HG03575 (cell line): ENCODE results near the gene LRRC32.

Experiments
- ATAC-seq: cut with Tn5 transposase; IDR thresholded peaks from one replicate; pipeline ENCODE4 v1.9.1; 2021; ENCODE audit not compliant: unreplicated experiment, insufficient number of reproducible peaks, low FRiP score; ENCODE audit errors: extremely low read depth

LRRC32 gene

DNA sequence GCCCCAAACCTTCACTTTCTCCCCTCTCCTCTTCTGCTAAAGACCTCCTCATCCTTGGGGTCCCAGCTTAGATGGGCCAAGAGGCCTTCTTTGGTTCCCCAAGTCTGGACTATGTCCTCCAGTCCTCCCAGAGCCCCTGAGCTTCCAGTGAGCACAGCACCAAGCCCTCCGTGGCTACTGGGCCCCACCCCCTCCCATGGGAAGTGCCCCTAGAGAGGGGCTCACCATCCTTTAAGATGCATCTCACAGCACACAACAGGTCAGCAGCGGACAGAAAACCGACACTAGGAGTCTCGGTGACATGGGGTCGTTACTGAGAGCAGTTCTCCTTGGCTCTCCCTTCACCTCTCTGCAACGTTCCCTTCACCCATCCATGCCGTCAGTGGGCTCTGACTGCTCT lies 2.7 kb downstream of the LRRC32 start:
- ATAC-seq, result no peak

DNA sequence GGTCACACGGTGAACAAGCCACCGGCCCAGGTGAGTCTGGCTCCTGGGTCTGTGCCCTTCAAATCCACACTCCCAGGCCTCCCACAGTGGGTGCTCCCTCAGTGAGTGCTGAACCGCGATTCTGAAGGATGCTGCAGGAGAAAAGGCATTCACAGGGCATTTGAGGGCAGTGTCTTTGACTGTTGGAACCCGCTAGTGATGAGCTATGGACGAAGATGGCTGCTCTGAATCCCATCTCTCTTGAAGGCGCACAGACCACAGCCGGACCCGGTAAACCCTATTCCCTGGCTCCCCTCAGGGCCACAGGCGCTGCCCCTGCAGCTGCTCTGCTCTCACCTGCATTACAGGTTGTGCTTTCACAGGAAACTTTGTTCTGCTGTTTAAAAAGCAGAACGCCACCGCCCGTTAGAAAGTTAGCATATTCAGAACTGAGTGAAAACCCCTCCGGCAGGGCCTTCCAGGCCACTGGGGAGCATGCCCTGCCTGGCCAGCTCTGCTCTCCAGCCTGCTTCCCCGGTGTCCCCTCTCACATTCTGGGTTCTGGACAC lies 3.2 kb downstream of the LRRC32 start:
- ATAC-seq, result no peak

DNA sequence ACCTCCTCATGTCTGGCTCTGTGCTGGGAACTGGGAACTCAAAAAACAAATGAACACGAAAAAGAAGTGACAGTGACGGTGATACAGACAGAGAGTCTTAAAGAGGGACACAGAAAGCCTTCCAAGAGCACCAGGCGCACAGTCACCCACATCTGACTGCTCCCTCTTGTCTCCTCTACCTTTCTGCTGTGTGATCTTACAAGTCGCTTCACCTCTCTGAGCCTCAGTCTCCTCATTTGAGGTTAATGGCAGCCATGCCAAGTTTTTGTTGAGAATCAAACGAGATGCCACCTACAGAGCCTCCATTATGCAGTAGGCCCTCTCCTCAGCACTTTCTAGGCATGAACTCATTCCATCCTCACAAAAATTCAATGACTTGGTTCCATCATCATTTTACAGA lies 3.7 kb downstream of the LRRC32 start:
- ATAC-seq, result no peak

DNA sequence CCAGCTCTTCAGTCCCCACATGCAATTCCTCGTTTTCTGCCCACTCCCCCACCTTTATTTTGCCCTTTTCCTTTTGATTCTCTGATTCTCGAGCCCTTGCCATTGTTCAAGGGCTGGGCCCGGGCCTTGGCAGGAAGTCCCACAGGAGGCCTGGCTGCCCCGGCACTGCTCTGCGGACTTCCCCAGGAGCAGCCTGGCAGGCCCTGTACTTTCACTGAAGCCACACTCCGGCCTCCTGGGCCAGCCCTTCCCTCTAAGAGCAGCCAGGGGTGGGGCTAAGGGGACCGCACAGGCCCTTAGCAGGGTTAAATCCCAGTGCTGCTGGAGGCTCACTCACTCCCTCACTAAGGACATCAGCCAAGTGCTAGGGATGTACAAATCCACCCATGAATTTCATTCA lies 4.1 kb downstream of the LRRC32 start:
- no peak for ATAC-seq

DNA sequence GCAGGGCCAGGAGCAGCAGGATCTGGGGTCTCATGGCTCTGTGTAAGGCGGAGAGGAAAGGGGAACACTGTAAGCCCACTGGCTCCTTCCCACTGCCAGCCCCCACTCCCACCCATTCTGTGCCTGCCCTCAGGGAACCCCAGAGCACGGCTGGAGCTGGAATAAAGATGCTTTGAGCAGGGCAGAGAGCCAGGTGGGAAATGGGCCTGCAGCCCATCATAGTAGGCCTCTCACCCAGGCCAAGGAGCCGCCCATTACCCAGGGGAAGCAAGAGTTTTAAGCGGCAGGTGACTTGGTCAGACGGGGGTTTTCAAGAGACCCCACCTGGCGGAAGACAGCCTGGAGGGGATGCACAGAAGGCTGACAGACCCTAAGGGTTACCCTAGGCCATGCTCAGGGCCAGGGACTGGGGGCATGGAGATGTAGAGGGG lies 4.6 kb downstream of the LRRC32 start:
- no peak for ATAC-seq

DNA sequence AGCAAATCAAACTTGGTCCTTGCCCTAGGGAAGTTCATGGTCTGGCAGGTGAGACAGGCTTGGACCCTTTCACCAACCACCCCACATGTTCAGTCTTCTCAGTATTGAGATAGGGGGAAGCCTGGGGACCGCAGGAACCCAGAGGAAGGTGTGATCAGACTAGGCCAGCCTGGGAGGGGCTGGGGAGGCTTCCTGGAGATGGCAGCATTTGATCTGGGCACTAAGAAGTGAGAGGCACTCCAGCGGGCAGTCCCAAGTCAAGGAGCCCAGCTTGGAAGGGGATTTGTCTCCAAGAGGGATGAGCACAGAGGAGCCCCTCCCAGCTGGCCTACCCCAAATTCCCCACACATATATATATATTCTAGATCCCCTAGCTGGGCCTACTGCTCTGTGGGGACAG lies 5.4 kb downstream of the LRRC32 start:
- ATAC-seq, result no peak

DNA sequence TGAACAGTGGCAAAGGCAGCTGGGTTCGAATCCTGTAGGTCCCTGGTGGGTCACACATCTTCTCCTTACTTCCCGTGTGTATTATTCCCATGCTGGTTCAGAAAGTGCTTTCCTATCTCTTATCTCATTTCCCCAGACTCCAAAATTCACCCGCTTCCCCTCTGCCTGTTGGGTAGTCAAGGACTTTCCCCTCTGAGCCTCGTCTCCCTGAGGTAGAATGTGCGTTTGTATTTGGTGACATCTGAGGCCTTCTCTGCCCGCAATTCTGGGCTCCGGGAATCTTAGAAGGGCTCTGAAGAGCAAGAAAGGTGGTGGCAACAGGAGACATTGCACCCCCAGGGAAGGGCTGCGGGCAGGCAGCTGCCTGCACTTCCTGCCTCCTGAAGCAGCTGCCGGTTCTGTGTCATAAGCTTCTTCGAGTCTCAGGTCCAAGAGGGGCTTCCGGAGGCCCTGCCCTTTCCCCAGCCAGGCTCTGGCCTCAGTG lies 5.9 kb downstream of the LRRC32 start:
- no peak for ATAC-seq

DNA sequence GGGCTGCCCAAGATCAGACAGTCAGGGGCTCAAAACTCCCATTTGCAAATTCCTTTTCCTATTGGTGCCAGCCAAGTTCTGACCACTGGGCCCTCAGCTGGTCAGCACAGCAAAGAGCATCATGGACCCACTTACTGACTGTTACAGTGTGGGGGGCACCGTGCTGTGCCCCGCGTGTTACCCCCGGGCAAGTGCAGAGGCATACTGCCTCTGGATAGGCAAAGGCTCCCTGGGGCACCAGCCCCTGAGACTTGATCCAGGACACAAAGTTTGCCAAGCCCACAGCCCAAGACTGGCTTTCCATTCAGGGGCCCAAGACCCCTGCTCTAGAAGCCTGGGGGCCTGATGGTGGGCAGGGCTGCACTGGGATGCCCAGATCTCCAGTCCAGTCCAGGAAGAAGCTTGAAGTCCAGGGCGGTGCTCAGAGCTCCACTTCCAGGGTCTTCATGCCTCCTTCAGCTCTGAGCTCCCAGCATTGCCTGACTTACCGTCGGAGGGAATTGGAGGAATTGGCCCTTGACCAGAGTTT lies 6.6 kb downstream of the LRRC32 start:
- no peak for ATAC-seq

DNA sequence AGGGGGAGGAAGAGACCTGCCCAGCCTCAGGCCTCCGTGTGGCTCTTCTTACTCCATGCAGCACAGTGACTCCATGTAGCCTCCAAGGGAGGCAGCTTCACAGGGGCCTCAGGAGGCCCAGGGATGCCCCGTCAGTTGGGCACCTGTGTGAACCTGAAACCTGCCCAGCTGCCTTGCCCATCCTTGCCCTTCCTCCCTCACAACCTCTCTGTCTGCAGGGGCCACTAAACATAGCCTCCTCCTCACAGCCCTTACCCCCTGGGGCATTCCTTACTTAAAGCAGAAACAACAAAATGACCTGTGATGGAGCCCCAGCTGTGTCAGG lies 7.1 kb downstream of the LRRC32 start:
- ATAC-seq, result no peak

DNA sequence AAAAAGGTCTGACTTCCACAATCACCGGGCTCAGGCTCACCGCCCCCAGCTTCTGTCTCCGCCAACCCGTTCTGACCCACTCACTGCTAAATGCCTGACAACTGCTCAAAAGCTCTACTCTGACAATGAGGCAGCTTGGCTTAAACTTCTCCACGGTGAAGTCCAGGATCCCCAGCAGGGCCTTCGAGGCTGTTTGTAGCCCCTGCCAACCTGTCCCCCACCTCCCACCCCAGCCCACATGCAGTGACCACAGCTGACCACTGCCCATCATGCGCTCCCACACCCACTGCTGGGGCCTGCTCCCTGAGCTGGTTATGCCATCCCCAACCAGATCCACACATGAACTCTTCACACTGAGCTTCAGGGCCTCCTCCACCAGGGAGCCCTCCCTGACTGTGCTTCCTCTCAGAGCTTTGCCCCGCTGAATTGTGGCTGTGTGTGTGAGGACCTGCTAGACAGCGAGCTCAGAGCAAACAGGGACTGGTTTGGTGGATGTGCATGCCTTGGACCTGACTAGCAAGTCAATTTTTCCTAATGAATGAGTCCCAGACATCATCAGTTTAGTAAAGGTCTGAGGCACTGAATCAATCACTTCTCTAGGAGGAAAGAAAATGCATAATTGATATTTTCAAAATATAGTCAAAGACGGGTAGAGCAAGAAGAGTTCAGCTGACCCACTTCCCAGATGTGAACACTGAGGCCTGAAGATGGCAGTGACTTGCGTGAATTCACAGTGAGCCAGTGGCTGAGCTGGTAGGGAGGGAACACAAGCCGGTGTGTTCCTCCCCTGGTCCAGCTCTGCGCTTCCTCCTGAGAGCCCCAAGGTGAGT lies 7.7 kb downstream of the LRRC32 start:
- no peak for ATAC-seq

DNA sequence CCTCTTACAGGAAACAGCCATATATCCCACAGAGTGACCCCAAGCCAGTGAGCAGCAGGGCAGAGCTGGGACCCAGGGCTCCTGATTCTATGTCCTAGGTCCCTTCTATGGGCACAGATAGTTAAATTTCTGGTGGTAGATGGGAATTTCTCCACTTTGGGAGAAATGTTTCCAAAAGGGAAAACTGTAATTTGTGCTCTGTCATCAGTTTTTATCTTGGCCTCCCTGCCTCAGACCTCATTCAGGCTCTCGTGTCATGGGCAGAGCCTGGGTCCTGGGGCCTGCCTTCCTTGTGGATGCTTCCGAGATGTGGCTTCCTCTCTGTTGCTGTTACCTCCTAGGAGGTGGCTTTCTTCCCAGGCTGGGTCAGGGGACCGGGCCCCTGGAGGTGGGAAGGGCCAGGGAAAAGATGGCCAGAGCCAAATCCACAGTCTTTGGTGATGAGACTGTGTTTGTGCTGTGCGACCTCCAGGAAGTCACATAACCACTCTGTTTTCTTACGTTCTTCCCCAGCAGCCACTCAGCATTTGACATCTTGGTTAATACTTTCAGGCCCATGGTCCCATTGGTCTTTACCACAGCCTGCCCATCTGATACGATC lies 8.6 kb downstream of the LRRC32 start:
- ATAC-seq, result no peak

DNA sequence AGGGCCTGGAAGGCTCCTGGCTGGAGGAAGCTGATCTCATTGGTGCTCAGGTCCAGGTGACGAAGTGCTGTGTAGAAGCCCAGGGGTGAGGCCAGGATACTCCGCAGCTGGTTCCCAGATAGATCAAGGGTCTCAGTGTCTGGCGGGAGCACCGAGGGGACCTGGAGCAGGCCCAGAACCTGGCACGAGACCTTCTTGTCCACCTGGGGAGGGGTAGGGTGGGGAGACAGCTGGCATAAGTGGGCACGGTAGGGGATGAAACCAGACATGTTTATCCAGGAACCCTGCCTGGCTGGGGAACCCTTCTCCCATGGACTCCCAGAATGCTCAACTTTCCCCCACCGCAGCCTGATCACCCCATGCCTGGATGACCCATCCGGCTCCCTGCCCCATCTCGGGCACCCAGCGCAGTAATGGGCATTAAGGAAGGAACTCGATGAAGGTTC lies 9.2 kb downstream of the LRRC32 start:
- ATAC-seq, result no peak

DNA sequence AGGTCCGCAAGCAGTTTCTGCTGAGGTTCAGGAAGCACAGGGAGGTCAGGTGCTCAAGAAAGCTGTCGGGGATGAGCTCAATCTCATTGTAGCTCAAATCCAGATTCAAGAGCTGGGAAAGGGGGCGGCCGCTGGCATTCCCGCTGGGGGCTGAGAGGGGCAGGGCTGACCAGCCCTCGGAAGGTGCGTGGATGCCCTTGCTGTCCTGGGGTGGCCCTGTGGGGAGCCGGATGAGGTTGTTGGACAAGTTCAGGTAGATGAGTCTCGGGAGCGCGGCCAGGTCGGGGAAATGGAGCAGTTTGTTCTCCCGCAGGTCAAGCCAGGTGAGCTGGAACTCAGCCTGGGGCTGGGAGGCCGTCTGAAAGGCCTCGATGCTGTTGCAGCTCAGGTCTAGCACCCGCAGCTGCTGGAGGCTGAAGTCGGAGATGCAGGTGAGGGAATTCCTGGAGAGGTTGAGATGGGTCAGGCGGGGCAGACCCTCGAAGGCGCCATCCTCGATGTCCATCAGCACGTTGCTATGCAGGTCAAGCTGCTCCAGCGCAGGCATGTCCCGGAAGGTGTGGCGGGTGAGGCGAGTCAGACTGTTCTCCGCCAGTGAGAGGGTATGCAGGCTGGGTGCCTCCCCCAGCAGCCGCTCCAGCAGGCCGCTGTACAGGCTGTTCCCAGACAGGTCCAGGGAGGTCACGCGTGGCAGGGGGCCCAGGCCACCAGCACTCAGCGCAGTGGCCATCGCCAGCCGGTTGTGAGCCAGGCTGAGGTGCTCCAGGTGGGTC lies 9.8 kb downstream of the LRRC32 start:
- ATAC-seq, result no peak

DNA sequence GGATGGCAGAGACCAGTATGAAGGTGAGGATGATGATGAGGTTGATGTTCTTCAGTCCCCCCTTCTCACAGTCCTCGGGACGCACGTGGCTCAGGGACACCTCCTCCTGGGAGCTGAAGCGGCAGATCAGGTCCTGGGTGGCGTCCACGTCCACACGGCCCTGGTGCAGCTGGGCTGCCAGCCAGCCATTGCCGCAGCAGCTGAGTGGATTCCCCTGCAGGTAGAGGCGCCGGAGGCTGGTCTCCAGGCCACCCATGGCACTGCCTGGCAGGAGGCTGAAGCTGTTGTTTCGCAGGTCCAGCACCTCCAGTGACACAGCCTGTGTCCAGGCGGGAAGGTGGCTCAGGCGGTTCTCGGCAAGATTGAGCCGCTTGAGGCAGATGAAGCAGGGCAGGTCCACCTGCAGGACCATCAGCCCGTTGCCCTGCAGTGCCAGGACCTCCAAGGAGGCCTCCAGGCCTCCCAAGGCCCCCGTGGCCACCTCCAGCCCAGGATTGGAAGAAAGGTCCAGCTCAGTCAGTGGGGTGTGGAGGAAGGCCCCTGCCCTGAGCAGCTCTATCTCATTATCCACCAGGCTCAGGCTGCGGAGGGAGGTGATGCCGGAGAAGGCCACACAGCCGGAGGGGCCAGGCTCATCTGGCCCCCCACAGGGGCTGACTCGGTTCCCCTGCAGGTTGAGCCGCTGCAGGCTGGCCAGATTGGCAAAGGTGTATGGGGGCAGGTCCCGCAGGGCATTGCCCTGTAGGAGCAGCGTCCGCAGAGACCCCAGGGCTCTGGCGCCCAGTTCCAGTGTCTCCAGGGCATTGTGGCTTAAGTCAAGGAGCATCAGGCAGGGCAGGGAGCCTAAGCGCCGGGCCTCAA lies 10.6 kb downstream of the LRRC32 start:
- no peak for ATAC-seq

DNA sequence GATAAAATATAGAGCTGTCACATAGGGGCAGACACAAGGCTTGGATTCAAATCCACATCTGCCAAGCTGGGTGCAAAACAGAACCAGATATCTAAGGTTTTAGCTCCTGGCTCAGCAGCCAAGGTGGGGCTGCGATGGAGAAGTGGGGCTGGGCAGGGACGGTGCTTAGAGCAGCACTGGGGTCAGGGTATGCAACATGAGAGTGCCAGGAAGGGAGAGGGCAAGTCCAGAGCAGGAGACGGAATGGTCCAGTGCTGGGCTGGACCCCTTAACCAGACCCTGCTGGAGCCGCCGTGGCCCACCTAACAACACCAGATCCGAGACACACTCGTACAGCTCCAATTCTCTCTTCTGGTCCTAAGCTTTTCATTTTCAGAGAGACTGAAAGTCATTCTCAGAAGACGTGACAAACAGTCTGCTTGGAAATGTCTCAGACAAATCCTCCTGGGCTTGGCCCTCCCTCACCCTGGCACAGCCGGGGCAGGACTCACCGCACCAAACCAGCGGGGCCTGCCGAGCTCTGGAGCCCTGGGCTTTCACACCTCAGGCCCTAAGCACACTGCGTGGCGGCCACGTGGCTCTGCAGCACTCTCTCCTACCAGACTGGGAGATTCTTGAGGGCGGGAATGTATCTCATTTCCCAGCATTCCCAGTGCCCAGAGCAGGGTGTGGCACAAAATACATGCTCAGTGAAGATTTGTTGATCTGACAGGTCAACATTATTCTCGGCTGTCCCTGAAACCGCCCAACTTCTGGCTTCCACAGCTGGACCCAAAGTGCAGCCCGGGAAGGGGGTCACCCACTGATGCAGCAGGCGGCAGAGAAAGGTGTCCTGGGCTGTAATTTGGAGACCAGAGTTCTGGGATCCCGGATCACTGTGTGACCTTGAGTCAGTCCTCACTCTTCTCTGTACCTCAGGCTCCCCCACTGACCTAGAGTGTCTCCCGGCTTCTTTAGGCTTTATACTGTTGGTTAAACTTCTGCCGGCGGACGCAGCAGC lies 11.6 kb downstream of the LRRC32 start:
- no peak for ATAC-seq

DNA sequence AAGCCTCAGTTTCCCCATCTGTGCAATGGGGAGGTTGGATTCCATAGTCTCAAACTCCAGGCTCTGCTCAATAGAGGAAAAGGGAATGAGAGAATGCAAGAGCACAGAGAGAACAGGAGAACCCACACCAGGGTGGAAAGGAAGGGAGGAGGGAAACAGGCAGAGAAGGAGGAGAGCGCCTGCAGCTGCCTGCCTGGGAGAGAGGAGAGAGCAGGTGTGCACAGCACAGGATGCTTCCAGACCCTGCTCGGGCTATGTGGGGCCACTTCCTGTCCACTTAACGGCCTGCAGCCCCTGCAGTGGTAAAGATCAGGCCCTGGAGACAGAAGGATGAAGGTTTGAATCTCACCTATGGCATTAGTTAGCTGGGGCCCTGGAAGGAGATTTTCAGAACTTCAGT lies 12.3 kb downstream of the LRRC32 start:
- ATAC-seq, result no peak
